ENCODE data around the gene DCLRE1A.

DNA sequence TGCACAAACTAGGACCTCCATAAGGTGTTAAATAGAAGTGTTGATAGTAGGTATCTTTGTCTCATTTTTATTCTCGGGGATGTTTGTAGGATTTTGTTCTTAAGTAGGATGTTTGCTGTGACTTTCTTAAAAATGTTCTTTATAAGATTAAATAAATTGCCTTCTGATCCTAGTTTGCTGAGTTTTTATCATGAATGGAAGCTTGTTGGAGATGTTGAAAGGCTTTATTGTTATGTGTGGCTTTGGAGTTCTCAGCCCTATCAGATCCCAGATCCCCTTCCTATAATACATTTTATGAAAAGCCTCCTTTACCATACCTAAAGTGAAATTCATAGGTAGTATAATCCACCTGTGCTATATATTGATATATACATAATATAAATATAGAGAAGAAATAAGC is 40.7 kb upstream of the DCLRE1A start:
- TF ChIP-seq POLR2A (IDR thresholded peaks at IDR 0.05; ENCODE audit: low read depth) (no peak), EP300 (IDR thresholded peaks at IDR 0.05) (no peak)

Data from esophagus muscularis mucosa (tissue), 2 donors.